HepG2 (cell line): ENCODE results near the gene IL1RAP.

Source experiments
- CTCF ChIP-seq: sonication (generic); formaldehyde crosslinking; IDR thresholded peaks from 2 replicates; pipeline ENCODE4 v1.5.0; 2020; ENCODE audit warnings: mild to moderate bottlenecking, missing genetic modification reagents, moderate library complexity
- ETV6 ChIP-seq: sonication (generic); formaldehyde crosslinking; conservative IDR thresholded peaks from 2 replicates; pipeline ENCODE4 v1.4.0; 2020; ENCODE audit warnings: missing genetic modification reagents
- MTA3 ChIP-seq: sonication (generic); formaldehyde crosslinking; IDR thresholded peaks from 2 replicates; pipeline ENCODE4 v1.4.0; 2020; ENCODE audit warnings: missing genetic modification reagents
- ZSCAN29 ChIP-seq: sonication (generic); formaldehyde crosslinking; conservative IDR thresholded peaks from 2 replicates; pipeline ENCODE4 v1.4.0; 2020; ENCODE audit warnings: mild to moderate bottlenecking, missing genetic modification reagents

GRCh38 chr3:190696777-190697501 is 183.1 kb downstream of the IL1RAP start:
- TF ChIP-seq CTCF (CRISPR knock-in tag) (peak; percentile 48), ETV6 (CRISPR knock-in tag) (no peak), MTA3 (no peak), ZSCAN29 (CRISPR knock-in tag) (no peak)
